Activated T-cell treated with anti-CD3 and anti-CD28 coated beads, Interleukin-2, amount 50 U/mL, for 72 hours (primary cell): ENCODE data around the gene CERS2. TPM values are rescaled to one million over a fixed set of nuclear protein-coding genes. Genes with fewer than 3 reads are reported as not detected.
A peak's percentile ranks its signal among the peaks of the same experiment; 100 is the strongest.

Experiments
- ATAC-seq, 2 donors: fragments of 150-1000 bp; cut with Tn5 transposase; replicated peaks in 1 of 2; 2 replicates each; pipeline ENCODE4 v1.10.0; 2021; ENCODE audit warnings: moderate library complexity in 2 of 2, mild to moderate bottlenecking in 1 of 2
- DNase-seq, 2 donors: peaks; one replicate each; pipeline ENCODE4 v3.0.0; 2021 to 2022; ENCODE audit warnings: mixed read lengths in 1 of 2
- H3K27ac Mint-ChIP-seq: one replicate; pipeline ENCODE4 v1.8.0; 2022; ENCODE audit warnings: mild to moderate bottlenecking, moderate library complexity, mixed read lengths
- H3K27me3 Mint-ChIP-seq: one replicate; pipeline ENCODE4 v1.8.0; 2022; ENCODE audit warnings: low read depth, mixed read lengths
- H3K36me3 Mint-ChIP-seq, 2 donors: one replicate each; pipeline ENCODE4 v1.8.0; 2022; ENCODE audit warnings: mixed read lengths in 2 of 2, mild to moderate bottlenecking in 1 of 2; ENCODE audit not compliant: insufficient read depth in 2 of 2
- H3K4me1 Mint-ChIP-seq: one replicate; pipeline ENCODE4 v1.8.0; 2022; ENCODE audit warnings: low read depth, mixed read lengths
- H3K4me3 Mint-ChIP-seq, 2 donors: one replicate each; pipeline ENCODE4 v1.8.0; 2022; ENCODE audit warnings: mild to moderate bottlenecking in 2 of 2, mixed read lengths in 2 of 2, moderate library complexity in 2 of 2
- H3K9me3 Mint-ChIP-seq, 2 donors: one replicate each; pipeline ENCODE4 v1.8.0; 2022; ENCODE audit warnings: mixed read lengths in 2 of 2
- total RNA-seq, 2 donors: library from RNA; stranded (reverse); gene quantifications; one replicate each; pipeline ENCODE4 v1.2.3, GENCODE V29; 2022

Gene CERS2
- total RNA-seq, 2 donors from 2014 or later = 184 to 185 TPM

GRCh38 chr1:150971583-150972416, 2.8 kb downstream of the CERS2 start:
- no peaks in the 10 kb centered on the region for H3K27me3 Mint-ChIP-seq
- peak overlapping the region; percentile 90 for H3K27ac Mint-ChIP-seq
- H3K36me3 Mint-ChIP-seq = peaks cover 4 to 10% of the 10 kb centered on the region in 2 donors
- DNase-seq (peak in 1 of 2 donors; percentile 30), ATAC-seq (no peak)
- H3K4me1 Mint-ChIP-seq = peaks cover 46% of the 10 kb centered on the region
- peak overlapping the region; percentile 90 to 92 for H3K4me3 Mint-ChIP-seq
- H3K9me3 Mint-ChIP-seq = no peaks in the 10 kb centered on the region

GRCh38 chr1:150970808-150971582, 3.6 kb downstream of the CERS2 start:
- Mint-ChIP-seq H3K27ac (peak overlapping the region; percentile 84), H3K36me3 (peaks cover 8 to 15% of the 10 kb centered on the region in 2 donors), H3K27me3 (no peaks in the 10 kb centered on the region), H3K9me3 (no peaks in the 10 kb centered on the region), H3K4me3 (peak overlapping the region; percentile 90 to 92), H3K4me1 (peaks cover 38% of the 10 kb centered on the region)
- no peak for ATAC-seq
- DNase-seq = no peak

- no peak overlapping the region for H3K27ac Mint-ChIP-seq
- H3K9me3 Mint-ChIP-seq = no peaks in the 10 kb centered on the region
These were observed 5.0 kb downstream of the CERS2 start for GRCh38 chr1:150969626-150970025.

GRCh38 chr1:150968491-150968890, 6.1 kb downstream of the CERS2 start:
- DNase-seq = no peak
- no peak for ATAC-seq
- H3K27me3 Mint-ChIP-seq = no peaks in the 10 kb centered on the region
- H3K4me3 Mint-ChIP-seq = no peak overlapping the region
- no peak overlapping the region for H3K27ac Mint-ChIP-seq
- H3K36me3 Mint-ChIP-seq = peaks cover 8 to 26% of the 10 kb centered on the region in 2 donors
- peaks cover 30% of the 10 kb centered on the region for H3K4me1 Mint-ChIP-seq
- no peaks in the 10 kb centered on the region for H3K9me3 Mint-ChIP-seq

More at GRCh38 chr1:150969626-150970025, 5.0 kb downstream of the CERS2 start:
- H3K4me3 Mint-ChIP-seq = no peak overlapping the region
- H3K36me3 Mint-ChIP-seq = peaks cover 8 to 19% of the 10 kb centered on the region in 2 donors
- no peak for DNase-seq
- no peak for ATAC-seq
- H3K4me1 Mint-ChIP-seq = peaks cover 30% of the 10 kb centered on the region
- no peaks in the 10 kb centered on the region for H3K27me3 Mint-ChIP-seq

DNA sequence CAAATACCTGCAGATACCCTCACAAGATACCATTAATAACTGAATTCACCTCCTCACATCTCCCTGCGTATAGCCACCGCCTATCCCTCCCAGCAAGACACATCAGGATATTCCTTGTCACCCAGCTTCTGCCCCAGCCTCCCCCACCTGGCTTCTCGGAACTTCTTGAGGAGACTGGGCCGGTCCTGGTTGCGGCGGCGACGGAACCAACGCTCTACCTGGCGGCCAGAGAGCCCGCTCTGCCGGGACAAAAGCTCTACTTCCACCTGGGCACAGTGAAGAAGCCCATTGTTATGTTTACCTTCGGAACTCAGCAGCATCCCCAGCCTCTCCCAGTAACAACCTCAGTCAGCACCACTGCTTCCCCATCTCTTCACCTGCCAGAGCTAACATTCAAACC, 6.7 kb downstream of the CERS2 start:
- peak overlapping the region; percentile 24 for H3K27ac Mint-ChIP-seq

GRCh38 chr1:150966011-150966410, 8.6 kb downstream of the CERS2 start:
- Mint-ChIP-seq H3K27ac (peak overlapping the region; percentile 33), H3K4me1 (peaks cover 5% of the 10 kb centered on the region), H3K36me3 (peaks cover 14 to 34% of the 10 kb centered on the region in 2 donors), H3K4me3 (no peak overlapping the region), H3K27me3 (no peaks in the 10 kb centered on the region), H3K9me3 (no peaks in the 10 kb centered on the region)
- ATAC-seq = no peak
- no peak for DNase-seq

More for the DNA sequence above, 6.7 kb downstream of the CERS2 start:
- Mint-ChIP-seq H3K27me3 (no peaks in the 10 kb centered on the region), H3K4me3 (no peak overlapping the region), H3K36me3 (peaks cover 9 to 29% of the 10 kb centered on the region in 2 donors), H3K9me3 (no peaks in the 10 kb centered on the region), H3K4me1 (peaks cover 24% of the 10 kb centered on the region)
- ATAC-seq = no peak
- no peak for DNase-seq

DNA sequence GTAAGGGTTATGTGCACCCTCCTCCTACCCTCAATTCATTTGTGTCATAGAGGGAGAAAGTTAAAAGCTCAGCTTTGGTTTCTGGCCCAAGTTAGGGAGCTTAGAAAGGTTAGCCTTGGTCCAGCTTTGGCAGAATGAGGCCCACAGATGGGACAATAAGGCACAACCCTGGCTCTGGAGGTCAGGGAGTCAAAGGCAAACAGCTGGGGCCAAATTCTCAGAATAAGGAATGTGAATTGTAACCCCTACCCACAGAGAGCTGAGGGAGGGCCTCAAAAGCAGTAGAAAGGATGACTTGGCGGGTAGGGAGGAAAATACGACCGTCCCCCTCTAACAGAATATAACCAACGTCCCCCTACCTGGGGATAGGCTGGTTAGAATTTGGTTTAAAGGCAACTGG, 9.0 kb downstream of the CERS2 start:
- H3K27ac Mint-ChIP-seq = peak overlapping the region; percentile 26
- H3K27me3 Mint-ChIP-seq = no peaks in the 10 kb centered on the region
- H3K4me3 Mint-ChIP-seq = no peak overlapping the region
- H3K9me3 Mint-ChIP-seq = no peaks in the 10 kb centered on the region
- peaks cover 1% of the 10 kb centered on the region for H3K4me1 Mint-ChIP-seq
- H3K36me3 Mint-ChIP-seq = peaks cover 14 to 34% of the 10 kb centered on the region in 2 donors
- ATAC-seq (no peak), DNase-seq (no peak)

DNA sequence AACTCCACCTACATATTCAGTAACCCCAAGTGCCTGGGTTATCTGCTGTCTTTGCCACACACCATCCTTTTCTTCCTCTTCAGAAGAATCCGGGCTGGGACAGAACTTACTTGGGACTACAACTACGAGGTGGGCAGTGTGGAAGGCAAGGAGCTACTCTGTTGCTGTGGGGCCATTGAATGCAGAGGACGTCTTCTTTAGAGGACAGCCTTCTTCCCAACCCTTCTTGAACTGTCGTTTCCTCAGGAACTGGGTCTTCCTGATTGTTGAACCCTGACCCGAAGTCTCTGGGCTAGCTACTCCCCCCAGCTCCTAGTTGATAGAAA, 10.5 kb downstream of the CERS2 start:
- Mint-ChIP-seq H3K4me3 (no peak overlapping the region), H3K27me3 (no peaks in the 10 kb centered on the region), H3K36me3 (peaks cover 14 to 44% of the 10 kb centered on the region in 2 donors), H3K27ac (peak overlapping the region; percentile 64), H3K9me3 (no peaks in the 10 kb centered on the region), H3K4me1 (no peaks in the 10 kb centered on the region)
- DNase-seq (no peak), ATAC-seq (no peak)

DNA sequence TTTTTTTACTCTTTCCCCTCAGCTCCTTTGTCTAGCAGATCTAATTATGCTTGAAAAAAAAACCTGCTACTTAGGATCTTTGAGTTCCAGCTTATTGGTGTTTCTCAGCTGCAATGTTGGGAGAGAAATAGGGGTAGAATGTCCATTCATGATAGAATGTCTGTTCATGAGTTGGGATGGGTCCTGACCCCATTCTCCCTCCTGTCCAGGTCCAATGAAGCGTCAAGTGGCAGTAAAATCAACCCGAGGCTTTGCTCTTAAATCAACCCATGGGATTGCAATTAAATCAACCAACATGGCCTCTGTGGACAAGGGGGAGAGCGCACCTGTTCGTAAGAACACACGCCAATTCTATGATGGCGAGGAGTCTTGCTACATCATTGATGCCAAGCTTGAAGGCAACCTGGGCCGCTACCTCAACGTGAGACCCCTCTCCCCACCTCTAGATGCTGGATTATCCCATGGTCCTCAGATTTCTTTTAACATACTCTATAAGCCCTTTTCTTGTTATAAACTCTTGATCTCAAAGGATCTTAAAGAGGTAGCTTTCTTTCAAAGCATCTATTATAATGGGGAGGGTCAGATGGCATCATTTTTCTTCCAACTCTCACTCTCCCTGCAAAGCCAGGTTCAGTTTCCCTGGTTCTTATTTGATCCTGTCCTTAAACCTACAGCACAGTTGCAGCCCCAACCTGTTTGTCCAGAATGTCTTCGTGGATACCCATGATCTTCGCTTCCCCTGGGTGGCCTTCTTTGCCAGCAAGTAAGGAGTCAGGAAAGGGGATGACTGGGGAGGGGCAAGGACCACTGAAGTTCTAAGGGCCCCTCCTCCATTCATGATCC, 11.1 kb downstream of the CERS2 start:
- DNase-seq (no peak), ATAC-seq (no peak)
- no peak overlapping the region for H3K27ac Mint-ChIP-seq
- H3K4me1 Mint-ChIP-seq = no peaks in the 10 kb centered on the region
- H3K9me3 Mint-ChIP-seq = no peaks in the 10 kb centered on the region
- H3K27me3 Mint-ChIP-seq = no peaks in the 10 kb centered on the region
- H3K36me3 Mint-ChIP-seq = peaks cover 14 to 45% of the 10 kb centered on the region in 2 donors
- H3K4me3 Mint-ChIP-seq = no peak overlapping the region

DNA sequence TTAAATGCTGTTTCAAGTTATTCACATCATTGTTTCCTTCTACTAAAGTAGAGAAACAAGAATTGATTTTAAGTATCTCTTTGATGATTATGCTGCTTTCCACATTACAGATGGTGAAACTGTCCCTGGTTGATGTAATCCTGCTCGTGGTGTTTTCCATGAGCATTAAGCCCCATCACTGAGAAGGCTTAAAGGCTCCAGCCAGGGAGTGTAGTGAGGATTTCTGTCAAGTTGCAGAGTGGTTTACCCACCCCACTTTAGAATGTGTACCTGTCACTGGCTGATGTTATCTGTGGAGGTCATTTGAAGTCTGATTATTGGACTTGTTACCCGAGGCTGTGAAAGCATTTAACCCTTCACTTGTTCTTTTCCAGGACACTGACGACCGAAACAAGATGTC, 12.9 kb downstream of the CERS2 start:
- Mint-ChIP-seq H3K9me3 (no peaks in the 10 kb centered on the region), H3K27me3 (no peaks in the 10 kb centered on the region), H3K27ac (peak overlapping the region; percentile 51), H3K36me3 (peaks cover 10 to 41% of the 10 kb centered on the region in 2 donors), H3K4me1 (peaks cover 6% of the 10 kb centered on the region), H3K4me3 (no peak overlapping the region)
- peak; percentile 15 to 41 for ATAC-seq
- no peak for DNase-seq

GRCh38 chr1:150960646-150961045, 14.0 kb downstream of the CERS2 start:
- Mint-ChIP-seq H3K4me3 (no peak overlapping the region), H3K27me3 (no peaks in the 10 kb centered on the region), H3K27ac (no peak overlapping the region), H3K9me3 (no peaks in the 10 kb centered on the region), H3K36me3 (peaks cover 6 to 36% of the 10 kb centered on the region in 2 donors), H3K4me1 (peaks cover 8% of the 10 kb centered on the region)
- ATAC-seq (no peak), DNase-seq (no peak)

- no peak overlapping the region for H3K27ac Mint-ChIP-seq
- H3K9me3 Mint-ChIP-seq = no peaks in the 10 kb centered on the region
- peaks cover 9 to 34% of the 10 kb centered on the region in 2 donors for H3K36me3 Mint-ChIP-seq
These were observed 17.0 kb downstream of the CERS2 start for GRCh38 chr1:150957666-150958065.

More at GRCh38 chr1:150957666-150958065, 17.0 kb downstream of the CERS2 start:
- Mint-ChIP-seq H3K4me1 (peaks cover 8% of the 10 kb centered on the region), H3K27me3 (no peaks in the 10 kb centered on the region), H3K4me3 (no peak overlapping the region)
- DNase-seq (no peak), ATAC-seq (no peak)
